H1 (cell line): Measurements from ENCODE around the gene SPATA6L. TPM values are rescaled to one million over a fixed set of nuclear protein-coding genes. Genes with fewer than 3 reads are reported as not detected.

Experiments
- CTCF ChIA-PET: fragments of 300-600 bp; sonication (Branson Sonifier 250); formaldehyde crosslinking; loops from one replicate; lab custom pipeline; 2021; ENCODE audit not compliant: partially characterized antibody; lab: Charles Lee
- POLR2A ChIA-PET: fragments of 300-600 bp; sonication (Branson Sonifier 250); formaldehyde crosslinking; loops from one replicate; lab custom pipeline; 2021; ENCODE audit warnings: inconsistent platforms; ENCODE audit not compliant: partially characterized antibody; lab: Charles Lee
- DNase-seq, 2 experiments: peaks; one replicate each; pipeline versions ENCODE4 v3.0.0 to v3.0.0-alpha.2; 2010 to 2022; ENCODE audit warnings: low spot score in 2 of 2, low read depth in 1 of 2, mixed read lengths in 1 of 2
- FAIRE-seq: peaks from 2 replicates; lab custom pipeline; 2011; peaks lifted over from hg19 to GRCh38; lab: Jason Lieb, UNC
- H2AFZ ChIP-seq: 2 replicates; pipeline ENCODE4 v1.8.1; 2012; ENCODE audit warnings: low read length, inconsistent platforms
- H2AK5ac ChIP-seq: 2 replicates; pipeline ENCODE4 v1.6.1; 2013; ENCODE audit warnings: low read depth, low read length
- H2BK120ac ChIP-seq: replicated peaks from 2 replicates; pipeline ENCODE3; 2013; ENCODE audit warnings: low read depth, low read length, inconsistent platforms
- H2BK12ac ChIP-seq: 2 replicates; pipeline ENCODE4 v1.6.1; 2013; ENCODE audit warnings: low read depth, low read length
- H2BK15ac ChIP-seq: 2 replicates; pipeline ENCODE4 v1.6.1; 2013; ENCODE audit warnings: low read length
- H2BK20ac ChIP-seq: 2 replicates; pipeline ENCODE4 v1.6.1; 2013; ENCODE audit warnings: low read length
- H2BK5ac ChIP-seq: 2 replicates; pipeline ENCODE4 v1.6.1; 2013; ENCODE audit warnings: low read depth, low read length
- H3K14ac ChIP-seq: 2 replicates; pipeline ENCODE4 v1.6.1; 2013; ENCODE audit warnings: inconsistent platforms; ENCODE audit not compliant: insufficient read length
- H3K18ac ChIP-seq: 2 replicates; pipeline ENCODE4 v1.6.1; 2013; ENCODE audit warnings: low read length; ENCODE audit errors: extremely low read depth
- H3K23ac ChIP-seq: 2 replicates; pipeline ENCODE4 v1.6.1; 2013; ENCODE audit warnings: inconsistent platforms; ENCODE audit not compliant: insufficient read length
- H3K23me2 ChIP-seq: 2 replicates; pipeline ENCODE4 v1.6.1; 2013; ENCODE audit warnings: low read depth, low read length
- H3K27ac ChIP-seq: 2 replicates; pipeline ENCODE4 v1.6.1; 2011; ENCODE audit warnings: low read depth, low read length, inconsistent platforms
- H3K27me3 ChIP-seq, 4 experiments: replicated peaks in 1 of 4; 1 replicate in 1 of 4; 2 replicates in 3 of 4; pipeline versions ENCODE4 v1.6.1 to v1.8.1; 2011 to 2013; ENCODE audit warnings: low read length in 3 of 4, mild to moderate bottlenecking in 3 of 4, inconsistent platforms in 2 of 4, mixed read lengths in 2 of 4, moderate library complexity in 1 of 4; ENCODE audit not compliant: control insufficient read depth in 3 of 4, insufficient read depth in 3 of 4; ENCODE audit errors: extremely low read depth in 1 of 4
- H3K36me3 ChIP-seq, 4 experiments: 2 replicates each; pipeline versions ENCODE4 v1.6.1 to v1.8.1; 2011 to 2013; ENCODE audit warnings: mild to moderate bottlenecking in 4 of 4, low read length in 3 of 4, moderate library complexity in 2 of 4, control low read depth in 1 of 4, inconsistent platforms in 1 of 4; ENCODE audit not compliant: insufficient read depth in 4 of 4, control insufficient read depth in 2 of 4
- H3K4ac ChIP-seq: replicated peaks from 2 replicates; pipeline ENCODE3; 2013; ENCODE audit warnings: low read length, low read depth, mixed read lengths, inconsistent platforms; ENCODE audit not compliant: insufficient read length
- H3K4me1 ChIP-seq, 4 experiments: replicated peaks in 1 of 4; 1 replicate in 1 of 4; 2 replicates in 3 of 4; pipeline versions ENCODE4 v1.6.1 to v1.8.1; 2011 to 2013; ENCODE audit warnings: low read length in 3 of 4, inconsistent platforms in 2 of 4, mixed read lengths in 1 of 4; ENCODE audit not compliant: insufficient read depth in 4 of 4, control insufficient read depth in 3 of 4
- H3K4me2 ChIP-seq, 2 experiments: 2 replicates each; pipeline versions ENCODE4 v1.6.1 to v1.8.1; 2011 to 2013; ENCODE audit warnings: low read depth in 2 of 2, low read length in 2 of 2, control low read depth in 1 of 2, inconsistent platforms in 1 of 2, mild to moderate bottlenecking in 1 of 2; ENCODE audit not compliant: insufficient read depth in 1 of 2
- H3K4me3 ChIP-seq, 4 experiments: fragments of 200-600, 300-600 bp in 1 of 4; sonication (generic), shearing (Covaris generic), sonication (Bioruptor Twin) in 1 of 4; 2 replicates each; pipeline versions ENCODE4 v1.5.1 to v1.8.1; 2011 to 2016; ENCODE audit warnings: low read length in 4 of 4, low read depth in 3 of 4, control low read depth in 2 of 4, inconsistent platforms in 2 of 4, mild to moderate bottlenecking in 2 of 4, mixed read lengths in 1 of 4, moderate library complexity in 1 of 4; ENCODE audit not compliant: insufficient read depth in 2 of 4; ENCODE audit errors: extremely low read depth in 1 of 4
- H3K56ac ChIP-seq: replicated peaks from 2 replicates; pipeline ENCODE3; 2013; ENCODE audit warnings: low read depth, mild to moderate bottlenecking, mixed read lengths, low read length, inconsistent platforms; ENCODE audit not compliant: insufficient read length
- H3K79me1 ChIP-seq: 2 replicates; pipeline ENCODE4 v1.6.1; 2013; ENCODE audit warnings: low read depth, low read length, control low read depth
- H3K79me2 ChIP-seq, 2 experiments: 2 replicates each; pipeline versions ENCODE4 v1.6.1 to v1.8.1; 2012 to 2013; ENCODE audit warnings: low read length in 2 of 2, mild to moderate bottlenecking in 2 of 2, inconsistent platforms in 1 of 2; ENCODE audit not compliant: insufficient read depth in 2 of 2, control insufficient read depth in 1 of 2
- H3K9ac ChIP-seq, 4 experiments: replicated peaks in 1 of 4; 1 replicate in 1 of 4; 2 replicates in 3 of 4; pipeline versions ENCODE4 v1.6.1 to v1.8.1; 2011 to 2013; ENCODE audit warnings: low read depth in 3 of 4, low read length in 3 of 4, control low read depth in 2 of 4, mild to moderate bottlenecking in 2 of 4, moderate library complexity in 2 of 4, inconsistent platforms in 1 of 4; ENCODE audit errors: extremely low read depth in 1 of 4
- H3K9me3 ChIP-seq, 2 experiments: 2 replicates each; pipeline versions ENCODE4 v1.6.1 to v1.8.1; 2012 to 2013; ENCODE audit warnings: mild to moderate bottlenecking in 2 of 2, moderate library complexity in 2 of 2, control low read depth in 1 of 2, inconsistent platforms in 1 of 2, low read depth in 1 of 2, low read length in 1 of 2, mixed read lengths in 1 of 2; ENCODE audit not compliant: insufficient read depth in 2 of 2
- H4K20me1 ChIP-seq, 2 experiments: replicated peaks in 1 of 2; 2 replicates each; pipeline versions ENCODE3 to v1.8.1; 2011 to 2013; ENCODE audit warnings: inconsistent platforms in 2 of 2, low read length in 2 of 2, mild to moderate bottlenecking in 1 of 2; ENCODE audit not compliant: insufficient read depth in 2 of 2, control insufficient read depth in 1 of 2
- H4K5ac ChIP-seq: 2 replicates; pipeline ENCODE4 v1.6.1; 2013; ENCODE audit warnings: low read length, low read depth, mixed read lengths, inconsistent platforms; ENCODE audit not compliant: insufficient read length
- H4K8ac ChIP-seq: 2 replicates; pipeline ENCODE4 v1.8.0; 2013; ENCODE audit warnings: mild to moderate bottlenecking, moderate library complexity, low read length, inconsistent platforms; ENCODE audit not compliant: insufficient read depth; ENCODE audit errors: extremely low read depth
- H4K91ac ChIP-seq: replicated peaks from 2 replicates; pipeline ENCODE3; 2013; ENCODE audit warnings: low read length, mixed read lengths, inconsistent platforms; ENCODE audit not compliant: insufficient read length
- ASH2L ChIP-seq: fragments of 200-600, 300-600 bp; sonication (generic); IDR thresholded peaks from one replicate; pipeline ENCODE4 v1.7.1; 2017; ENCODE audit warnings: low read length
- CTBP2 ChIP-seq: IDR thresholded peaks from 2 replicates; pipeline ENCODE4 v1.7.0; 2011; ENCODE audit warnings: borderline replicate concordance, mild to moderate bottlenecking, moderate library complexity, mixed read lengths, low read length; ENCODE audit not compliant: insufficient read depth, insufficient read length
- CTCF ChIP-seq, 3 experiments: IDR thresholded peaks; 1 replicate in 2 of 3; 2 replicates in 1 of 3; pipeline versions ENCODE4 v1.5.1 to v1.6.1; 2011; ENCODE audit warnings: low read length in 3 of 3, mild to moderate bottlenecking in 3 of 3, inconsistent platforms in 2 of 3, low read depth in 1 of 3, moderate library complexity in 1 of 3; ENCODE audit not compliant: insufficient read depth in 1 of 3; ENCODE audit errors: control extremely low read depth in 1 of 3
- EP300 ChIP-seq, 2 experiments: IDR thresholded peaks; 1 replicate in 1 of 2; 2 replicates in 1 of 2; pipeline ENCODE4 v1.6.1; 2011 to 2012; ENCODE audit warnings: low read depth in 2 of 2, low read length in 2 of 2, mild to moderate bottlenecking in 2 of 2, borderline replicate concordance in 1 of 2, inconsistent platforms in 1 of 2, moderate library complexity in 1 of 2
- FOSL1 ChIP-seq: IDR thresholded peaks from 2 replicates; pipeline ENCODE4 v1.6.1; 2011; ENCODE audit warnings: mild to moderate bottlenecking, low read depth, low read length, moderate library complexity; ENCODE audit not compliant: insufficient read depth
- HDAC2 ChIP-seq, 2 experiments: fragments of 300-600 bp in 1 of 2; sonication (generic) in 1 of 2; IDR thresholded peaks; 2 replicates each; pipeline ENCODE4 v1.6.1; 2011 to 2012; ENCODE audit warnings: low read depth in 2 of 2, low read length in 2 of 2, mild to moderate bottlenecking in 2 of 2, moderate library complexity in 2 of 2, borderline replicate concordance in 1 of 2, inconsistent platforms in 1 of 2
- PHF8 ChIP-seq: fragments of 200-600 bp; sonication (generic); conservative IDR thresholded peaks from 2 replicates; pipeline ENCODE4 v1.7.1; 2012; ENCODE audit warnings: low read depth, mild to moderate bottlenecking, inconsistent platforms, low read length, moderate library complexity
- RFX5 ChIP-seq: IDR thresholded peaks from 2 replicates; pipeline ENCODE4 v1.6.1; 2011; ENCODE audit warnings: low read depth, low read length, improper control_type of control experiment, borderline replicate concordance
- SP1 ChIP-seq: IDR thresholded peaks from 2 replicates; pipeline ENCODE4 v1.6.1; 2011; ENCODE audit warnings: low read depth, low read length
- TAF7 ChIP-seq: optimal IDR thresholded peaks from 2 replicates; pipeline ENCODE3; 2011; ENCODE audit warnings: low read depth, mild to moderate bottlenecking, inconsistent platforms, low read length, moderate library complexity, borderline replicate concordance
- WGBS, 2 experiments: shearing (Covaris generic) in 1 of 2; methylation state at CpG; one replicate each; pipeline versions ENCODE4 v1.1.6 to v1.1.7; 2013 to 2015; ENCODE audit warnings: low lambda C conversion rate in 2 of 2, mixed read lengths in 2 of 2, inconsistent platforms in 1 of 2, low coverage in 1 of 2, missing lambda C conversion rate in 1 of 2; ENCODE audit not compliant: insufficient replicate concordance in 2 of 2, insufficient coverage in 1 of 2, insufficient read length in 1 of 2; ENCODE audit errors: extremely low coverage in 1 of 2, missing lambda C conversion rate in 1 of 2; 5-methylcytosine and 5-hydroxymethylcytosine counted together
- polyA plus RNA-seq, 7 experiments: library from polyadenylated mRNA; depleted of rRNA in 3 of 7; stranded (reverse) in 5 of 7; unstranded in 2 of 7; fragments of >200 nt in 5 of 7; fragments of 200-250 nt in 2 of 7; gene quantifications; 1 replicate in 5 of 7; 2 replicates in 1 of 7; 4 replicates in 1 of 7; pipeline versions ENCODE4 v1.2.1 to v1.2.3, GENCODE V29; 2011 to 2013; ENCODE audit warnings: missing spikeins in 2 of 7, mixed read lengths in 2 of 7
- total RNA-seq: library from RNA; stranded (reverse); fragmentation: NEBNext Ultra II Directional; extraction: Animal tissue kit (Norgen Biotek cat#: 25700); gene quantifications from 2 replicates; pipeline ENCODE4 v1.2.1, GENCODE V29; 2021

SPATA6L gene
- total and polyA plus RNA-seq, 2 of the 8 experiments (the other 6 are each of a cell fraction or from before 2014, with no cell fraction given), result 0.57 to 1.1 TPM

- H4K20me1 ChIP-seq, result no peaks in the 10 kb centered on the region
- no peaks in the 10 kb centered on the region for H3K27me3 ChIP-seq
- H3K9me3 ChIP-seq, result 0 out of 4 replicates have a peak, but pooled peaks cover 0 to 2% of the 10 kb centered on the region in 2 experiments
- H2BK5ac ChIP-seq, result no peak overlapping the region
- H3K4me3 ChIP-seq, result no peak overlapping the region
- H4K91ac ChIP-seq, result no peak overlapping the region
- H3K79me2 ChIP-seq, result no peaks in the 10 kb centered on the region
- H3K4ac ChIP-seq, result no peak overlapping the region
- POLR2A ChIA-PET, result no interaction called here
- no peak for FAIRE-seq
- no peak overlapping the region for H3K27ac ChIP-seq
- H2BK120ac ChIP-seq, result no peak overlapping the region
- no peaks in the 10 kb centered on the region for H3K23me2 ChIP-seq
- 100% methylated on average over 1 of the region's 1 CpG; no CpG with 5 or more reads in 1 of the 2 experiments for WGBS, 2 experiments
- no peak overlapping the region for H2BK15ac ChIP-seq
- H3K18ac ChIP-seq, result no peak overlapping the region
- no peak overlapping the region for H2AFZ ChIP-seq
- no peak overlapping the region for H3K23ac ChIP-seq
- no peak overlapping the region for H3K14ac ChIP-seq
- CTCF ChIA-PET, result interaction anchor here (0.6 to 7.4 kb wide), 5 partner anchors 13 to 226 kb away, joined by 3 to 68 read pairs (median 3); no protein-coding TSS in a partner anchor
- no peak overlapping the region for H4K5ac ChIP-seq
- H2BK20ac ChIP-seq, result no peak overlapping the region
- no peak overlapping the region for H4K8ac ChIP-seq
- no peaks in the 10 kb centered on the region for H3K79me1 ChIP-seq
- no peak overlapping the region for H3K9ac ChIP-seq
- H2AK5ac ChIP-seq, result no peak overlapping the region
- no peak for DNase-seq
- H3K4me2 ChIP-seq, result no peak overlapping the region
- no peaks in the 10 kb centered on the region for H3K36me3 ChIP-seq
- H3K4me1 ChIP-seq, result peaks cover 0 to 9% (median 0%) of the 10 kb centered on the region in 4 experiments; a peak in 1 of 7 replicates
- no peak overlapping the region for H3K56ac ChIP-seq
- H2BK12ac ChIP-seq, result no peak overlapping the region
- TF ChIP-seq FOSL1 (no peak), RFX5 (no peak), CTBP2 (no peak), SP1 (no peak), HDAC2 (IDR thresholded peaks at IDR 0.05; ENCODE audit: borderline replicate concordance in 1 of 2, low read depth in 2 of 2, low read length in 2 of 2) (no peak), EP300 (IDR thresholded peaks at IDR 0.05; ENCODE audit: borderline replicate concordance in 1 of 2, low read depth in 2 of 2, low read length in 2 of 2) (no peak), ASH2L (no peak), CTCF (IDR thresholded peaks at IDR 0.05; ENCODE audit: control extremely low read depth in 1 of 3, insufficient read depth in 1 of 3, low read depth in 1 of 3, low read length in 3 of 3) (no peak), TAF7 (no peak), PHF8 (no peak)
These were observed 65.9 kb downstream of the SPATA6L start for GRCh38 chr9:4600368-4600767.
